ENCODE measurements around the gene DOCK6. TPM values are rescaled to one million over a fixed set of nuclear protein-coding genes. Genes with fewer than 3 reads are reported as not detected.
A peak's percentile ranks its signal among the peaks of the same experiment; 100 is the strongest.

Gene DOCK6
- total and polyA plus RNA-seq, 2 of the 13 experiments (the other 11 are each of a cell fraction or from before 2014, with no cell fraction given): 5.4 to 38.1 TPM

GRCh38 chr19:11265785-11266236 lies 3.5 kb upstream of the DOCK6 start (continued):
- TF ChIP-seq TRIM22 (IDR thresholded peaks at IDR 0.05): no peak
- no peak for TF ChIP-seq ZNF597 (CRISPR knock-in tag; IDR thresholded peaks at IDR 0.05)
- TF ChIP-seq ZXDC (CRISPR knock-in tag; IDR thresholded peaks at IDR 0.05): peak; percentile 64; the same call in 1 of the 2 replicates
- peak; percentile 95 for TF ChIP-seq ZGPAT (CRISPR knock-in tag; IDR thresholded peaks at IDR 0.05)
- no peak; the same call in 1 of the 2 replicates for TF ChIP-seq HBP1 (CRISPR knock-in tag; IDR thresholded peaks at IDR 0.05; ENCODE audit: low read depth)
- peak; percentile 96 for TF ChIP-seq MIXL1 (CRISPR knock-in tag; IDR thresholded peaks at IDR 0.05)
- TF ChIP-seq ZNF326 (CRISPR knock-in tag; IDR thresholded peaks at IDR 0.05; ENCODE audit: borderline replicate concordance): no peak
- peak; percentile 80; the same call in 1 of the 2 replicates for TF ChIP-seq ZNF121 (CRISPR knock-in tag; IDR thresholded peaks at IDR 0.05)
- TF ChIP-seq KLF13 (CRISPR knock-in tag; IDR thresholded peaks at IDR 0.05): peak; percentile 72; the same call in 1 of the 2 replicates
- 0 out of 2 replicates have a peak, but pooled peaks have one; percentile 32 for TF ChIP-seq DR1 (CRISPR knock-in tag; IDR thresholded peaks at IDR 0.05)
- 0 out of 2 replicates have a peak, but pooled peaks have one; percentile 48 for TF ChIP-seq ZBTB46 (CRISPR knock-in tag; IDR thresholded peaks at IDR 0.05; ENCODE audit: borderline replicate concordance)
- TF ChIP-seq GLI4 (CRISPR knock-in tag; IDR thresholded peaks at IDR 0.05; ENCODE audit: borderline replicate concordance): peak; percentile 49; the same call in 1 of the 2 replicates
- TF ChIP-seq ARID4A (CRISPR knock-in tag; IDR thresholded peaks at IDR 0.05; ENCODE audit: borderline replicate concordance): peak; percentile 93
- TF ChIP-seq DMAP1 (CRISPR knock-in tag; IDR thresholded peaks at IDR 0.05): peak; percentile 96

Data from HepG2 (cell line).